ENCODE data around the gene ALDH1A3. TPM values are rescaled to one million over a fixed set of nuclear protein-coding genes. Genes with fewer than 3 reads are reported as not detected.

ALDH1A3 gene
- total and polyA plus RNA-seq, 2 donors (not counting 1 experiment from before 2014, with no cell fraction given): not detected

- ATAC-seq (ENCODE audit: low read depth): no peak
- Mint-ChIP-seq H3K9me3 (ENCODE audit: insufficient read depth) (no peaks in the 10 kb centered on the region), H3K4me1 (peaks cover 39% of the 10 kb centered on the region), H3K4me3 (no peak overlapping the region), H3K27ac (no peak overlapping the region), H3K27me3 (no peaks in the 10 kb centered on the region)
- ChIA-PET CTCF (interaction anchor here (2.1 kb wide), 1 partner anchor 35 kb away, joined by 7 read pairs; no protein-coding TSS in a partner anchor), POLR2A (no interaction called here)
- H4K20me1 ChIP-seq (ENCODE audit: control insufficient read depth, insufficient read depth, low read length, poor library complexity, severe bottlenecking): no peaks in the 10 kb centered on the region
- H3K4me2 ChIP-seq (replicated peaks; ENCODE audit: low read depth, low read length, poor library complexity, severe bottlenecking): no peak overlapping the region
- H3K79me2 ChIP-seq (ENCODE audit: control insufficient read depth, insufficient read depth, low read length): peaks cover 9% of the 10 kb centered on the region
- H3K27ac ChIP-seq (ENCODE audit: low read length in 2 of 2): no peak overlapping the region
- WGBS (ENCODE audit: insufficient coverage): 100% methylated on average over 1 of the region's 3 CpGs
- peaks cover 0 to 2% of the 10 kb centered on the region in 2 experiments for H3K36me3 ChIP-seq (replicated peaks in 1 of 2; ENCODE audit: control extremely low read depth in 1 of 2, control insufficient read depth in 1 of 2, extremely low read depth in 1 of 2, insufficient read depth in 2 of 2, low read length in 1 of 2)
- peaks cover 0 to 5% (median 1%) of the 10 kb centered on the region in 3 donors for H3K9me3 ChIP-seq (ENCODE audit: control extremely low read depth in 1 of 3, control insufficient read depth in 2 of 3, insufficient read depth in 1 of 3, low read length in 2 of 3)
- H3K27me3 ChIP-seq (replicated peaks in 1 of 4; ENCODE audit: control extremely low read depth in 1 of 4, control insufficient read depth in 3 of 4, insufficient read depth in 4 of 4, low read length in 3 of 4): no peaks in the 10 kb centered on the region
- H3K4me1 ChIP-seq (ENCODE audit: control insufficient read depth in 2 of 2, insufficient read depth in 2 of 2, low read length in 2 of 2): peaks cover 0 to 6% of the 10 kb centered on the region in 2 donors
- no peak for TF ChIP-seq CTCF (IDR thresholded peaks at IDR 0.05)
- no peak for TF ChIP-seq EZH2 (IDR thresholded peaks at IDR 0.05; ENCODE audit: borderline replicate concordance, insufficient read depth, low read depth, low read length, poor library complexity, severe bottlenecking)
- DNase-seq: no peak
- H3K4me3 ChIP-seq (ENCODE audit: control extremely low read depth in 1 of 5, extremely low read depth in 1 of 5, insufficient read depth in 1 of 5, low read depth in 2 of 5, low read length in 4 of 5): no peak overlapping the region
- no peak overlapping the region for H3K9ac ChIP-seq (ENCODE audit: low read length)
- H2AFZ ChIP-seq (ENCODE audit: insufficient read depth, low read depth, low read length, poor library complexity, severe bottlenecking): no peak overlapping the region
- intact Hi-C loops (cut with micrococcal nuclease): no loop called here
Measured at GRCh38 chr15:100952566-100952965, 72.9 kb downstream of the ALDH1A3 start.

GRCh38 chr15:100958326-100959065 is 78.9 kb downstream of the ALDH1A3 start:
- Mint-ChIP-seq H3K27ac (no peak overlapping the region), H3K27me3 (no peaks in the 10 kb centered on the region), H3K9me3 (ENCODE audit: insufficient read depth) (no peaks in the 10 kb centered on the region), H3K4me3 (no peak overlapping the region), H3K4me1 (peaks cover 18% of the 10 kb centered on the region)
- Histone ChIP-seq H3K9me3 (ENCODE audit: control extremely low read depth in 1 of 3, control insufficient read depth in 2 of 3, insufficient read depth in 1 of 3, low read length in 2 of 3) (no peaks in the 10 kb centered on the region), H3K27me3 (replicated peaks in 1 of 4; ENCODE audit: control extremely low read depth in 1 of 4, control insufficient read depth in 3 of 4, insufficient read depth in 4 of 4, low read length in 3 of 4) (no peaks in the 10 kb centered on the region), H3K4me1 (ENCODE audit: control insufficient read depth in 2 of 2, insufficient read depth in 2 of 2, low read length in 2 of 2) (peaks cover 0 to 5% of the 10 kb centered on the region in 2 donors), H3K27ac (ENCODE audit: low read length in 2 of 2) (no peak overlapping the region), H4K20me1 (ENCODE audit: control insufficient read depth, insufficient read depth, low read length, poor library complexity, severe bottlenecking) (peaks cover 11% of the 10 kb centered on the region), H3K4me3 (ENCODE audit: control extremely low read depth in 1 of 5, extremely low read depth in 1 of 5, insufficient read depth in 1 of 5, low read depth in 2 of 5, low read length in 4 of 5) (no peak overlapping the region), H2AFZ (ENCODE audit: insufficient read depth, low read depth, low read length, poor library complexity, severe bottlenecking) (no peak overlapping the region), H3K36me3 (replicated peaks in 1 of 2; ENCODE audit: control extremely low read depth in 1 of 2, control insufficient read depth in 1 of 2, extremely low read depth in 1 of 2, insufficient read depth in 2 of 2, low read length in 1 of 2) (no peaks in the 10 kb centered on the region), H3K9ac (ENCODE audit: low read length) (no peak overlapping the region), H3K4me2 (replicated peaks; ENCODE audit: low read depth, low read length, poor library complexity, severe bottlenecking) (no peak overlapping the region), H3K79me2 (ENCODE audit: control insufficient read depth, insufficient read depth, low read length) (peaks cover 43% of the 10 kb centered on the region)
- no peak for TF ChIP-seq CTCF (IDR thresholded peaks at IDR 0.05)
- TF ChIP-seq EZH2 (IDR thresholded peaks at IDR 0.05; ENCODE audit: borderline replicate concordance, insufficient read depth, low read depth, low read length, poor library complexity, severe bottlenecking): no peak
- ATAC-seq (ENCODE audit: low read depth) (no peak), DNase-seq (no peak)
- CTCF ChIA-PET: interaction anchor here (0.6 kb wide), 1 partner anchor 297 kb away, joined by 3 read pairs; no protein-coding TSS in a partner anchor
- WGBS (ENCODE audit: insufficient coverage): 76% methylated on average over 6 of the region's 10 CpGs
- POLR2A ChIA-PET: no interaction called here
- intact Hi-C loops (cut with micrococcal nuclease): no loop called here

All from B cell (primary cell).